Measurements from ENCODE around the gene MARCHF10. TPM values are rescaled to one million over a fixed set of nuclear protein-coding genes. Genes with fewer than 3 reads are reported as not detected.

The MARCHF10 gene
- total and polyA plus RNA-seq, 2 experiments from 2014 or later, result 1.8 to 2.1 TPM

- in situ Hi-C loops (cut with MboI), result no loop called here
Observed at GRCh38 chr17:62657690-62658089, 150.4 kb downstream of the MARCHF10 start.

GRCh38 chr17:62657145-62657665 is 150.9 kb downstream of the MARCHF10 start:
- no peak for TF ChIP-seq EZH2phosphoT487 (IDR thresholded peaks at IDR 0.05; ENCODE audit: insufficient read depth, low read depth)
- no peak for TF ChIP-seq EZH2 (IDR thresholded peaks at IDR 0.05; ENCODE audit: insufficient read depth, poor library complexity, severe bottlenecking)
- Histone ChIP-seq H3K9ac (no peak overlapping the region), H3K36me3 (ENCODE audit: low read depth) (no peaks in the 10 kb centered on the region), H3K4me1 (ENCODE audit: insufficient read depth) (peaks cover 32% of the 10 kb centered on the region), H2AFZ (no peak overlapping the region), H3K4me2 (ENCODE audit: unreplicated experiment) (no peak overlapping the region), H3K79me2 (ENCODE audit: insufficient read depth) (peaks cover 85% of the 10 kb centered on the region), H3F3A (ENCODE audit: insufficient read depth) (peaks cover 54% of the 10 kb centered on the region), H3K9me2 (ENCODE audit: insufficient read depth) (no peaks in the 10 kb centered on the region), H3K9me3 (ENCODE audit: low read depth) (no peaks in the 10 kb centered on the region), H3K27ac (no peak overlapping the region), H3K27me3 (replicated peaks; ENCODE audit: insufficient read depth) (no peaks in the 10 kb centered on the region), H4K20me1 (ENCODE audit: insufficient read depth) (no peaks in the 10 kb centered on the region), H3K4me3 (no peak overlapping the region)
- in situ Hi-C loops (cut with MboI), result no loop called here
- 85 to 89% methylated on average over 3 of the region's 3 CpGs for WGBS, 2 experiments (ENCODE audit: low coverage in 1 of 2, low lambda C conversion rate in 2 of 2, missing lambda C conversion rate in 2 of 2)
- DNase-seq, result peak; percentile 19

More at GRCh38 chr17:62657690-62658089, 150.4 kb downstream of the MARCHF10 start:
- H3K36me3 ChIP-seq (ENCODE audit: low read depth), result no peaks in the 10 kb centered on the region
- no peak overlapping the region for H3K9ac ChIP-seq
- no peak overlapping the region for H3K27ac ChIP-seq
- no peak for TF ChIP-seq EZH2 (IDR thresholded peaks at IDR 0.05; ENCODE audit: insufficient read depth, poor library complexity, severe bottlenecking)
- no peak for TF ChIP-seq EZH2phosphoT487 (IDR thresholded peaks at IDR 0.05; ENCODE audit: insufficient read depth, low read depth)
- H3K4me3 ChIP-seq, result no peak overlapping the region
- peaks cover 88% of the 10 kb centered on the region for H3K79me2 ChIP-seq (ENCODE audit: insufficient read depth)
- H3K9me2 ChIP-seq (ENCODE audit: insufficient read depth), result no peaks in the 10 kb centered on the region
- H2AFZ ChIP-seq, result no peak overlapping the region
- DNase-seq, result no peak
- H3K9me3 ChIP-seq (ENCODE audit: low read depth), result no peaks in the 10 kb centered on the region
- no peaks in the 10 kb centered on the region for H4K20me1 ChIP-seq (ENCODE audit: insufficient read depth)
- no peaks in the 10 kb centered on the region for H3K27me3 ChIP-seq (replicated peaks; ENCODE audit: insufficient read depth)
- peaks cover 59% of the 10 kb centered on the region for H3F3A ChIP-seq (ENCODE audit: insufficient read depth)
- WGBS, 2 experiments (ENCODE audit: low coverage in 1 of 2, low lambda C conversion rate in 2 of 2, missing lambda C conversion rate in 2 of 2), result 90 to 97% methylated on average over 6 to 9 of the region's 9 CpGs
- no peak overlapping the region for H3K4me2 ChIP-seq (ENCODE audit: unreplicated experiment)
- H3K4me1 ChIP-seq (ENCODE audit: insufficient read depth), result peaks cover 30% of the 10 kb centered on the region

GRCh38 chr17:62656446-62656845 is 151.7 kb downstream of the MARCHF10 start:
- H4K20me1 ChIP-seq (ENCODE audit: insufficient read depth), result no peaks in the 10 kb centered on the region
- H3K4me3 ChIP-seq, result no peak overlapping the region
- H3K79me2 ChIP-seq (ENCODE audit: insufficient read depth), result peaks cover 85% of the 10 kb centered on the region
- peaks cover 55% of the 10 kb centered on the region for H3F3A ChIP-seq (ENCODE audit: insufficient read depth)
- no peaks in the 10 kb centered on the region for H3K27me3 ChIP-seq (replicated peaks; ENCODE audit: insufficient read depth)
- no peak overlapping the region for H3K27ac ChIP-seq
- WGBS, 2 experiments (ENCODE audit: low coverage in 1 of 2, low lambda C conversion rate in 2 of 2, missing lambda C conversion rate in 2 of 2), result 94 to 96% methylated on average over 1 of the region's 1 CpG
- no peaks in the 10 kb centered on the region for H3K36me3 ChIP-seq (ENCODE audit: low read depth)
- H3K9me3 ChIP-seq (ENCODE audit: low read depth), result no peaks in the 10 kb centered on the region
- H2AFZ ChIP-seq, result no peak overlapping the region
- H3K4me1 ChIP-seq (ENCODE audit: insufficient read depth), result peaks cover 39% of the 10 kb centered on the region
- no peak for DNase-seq
- H3K9me2 ChIP-seq (ENCODE audit: insufficient read depth), result no peaks in the 10 kb centered on the region
- H3K9ac ChIP-seq, result no peak overlapping the region
- H3K4me2 ChIP-seq (ENCODE audit: unreplicated experiment), result no peak overlapping the region
- in situ Hi-C loops (cut with MboI), result no loop called here
- no peak for TF ChIP-seq EZH2 (IDR thresholded peaks at IDR 0.05; ENCODE audit: insufficient read depth, poor library complexity, severe bottlenecking)
- no peak for TF ChIP-seq EZH2phosphoT487 (IDR thresholded peaks at IDR 0.05; ENCODE audit: insufficient read depth, low read depth)

- Histone ChIP-seq H3K36me3 (ENCODE audit: low read depth) (no peaks in the 10 kb centered on the region), H3K4me3 (no peak overlapping the region), H3K9me3 (ENCODE audit: low read depth) (no peaks in the 10 kb centered on the region), H3F3A (ENCODE audit: insufficient read depth) (peaks cover 55% of the 10 kb centered on the region), H3K79me2 (ENCODE audit: insufficient read depth) (peaks cover 85% of the 10 kb centered on the region), H3K9ac (no peak overlapping the region), H2AFZ (no peak overlapping the region), H4K20me1 (ENCODE audit: insufficient read depth) (no peaks in the 10 kb centered on the region), H3K9me2 (ENCODE audit: insufficient read depth) (no peaks in the 10 kb centered on the region), H3K27ac (no peak overlapping the region), H3K27me3 (replicated peaks; ENCODE audit: insufficient read depth) (no peaks in the 10 kb centered on the region), H3K4me2 (ENCODE audit: unreplicated experiment) (no peak overlapping the region), H3K4me1 (ENCODE audit: insufficient read depth) (peaks cover 39% of the 10 kb centered on the region)
- 62 to 69% methylated on average over 6 of the region's 6 CpGs for WGBS, 2 experiments (ENCODE audit: low coverage in 1 of 2, low lambda C conversion rate in 2 of 2, missing lambda C conversion rate in 2 of 2)
- DNase-seq, result peak; percentile 23
- no peak for TF ChIP-seq EZH2phosphoT487 (IDR thresholded peaks at IDR 0.05; ENCODE audit: insufficient read depth, low read depth)
- TF ChIP-seq EZH2 (IDR thresholded peaks at IDR 0.05; ENCODE audit: insufficient read depth, poor library complexity, severe bottlenecking), result no peak
- in situ Hi-C loops (cut with MboI), result no loop called here
Observed at GRCh38 chr17:62655656-62656055, 152.5 kb downstream of the MARCHF10 start.
